Activated T-helper 2 cell treated with anti-CD3 and anti-CD28 coated beads, Interferon-gamma antibody, Interleukin-2, Interleukin-4, amounts not matched to agents 10 μg/mL and 5 μg/mL and 100 μg/mL, durations not matched to agents 14 hours and 24 hours and 36 hours (primary cell): ENCODE results near the gene ACTR3. TPM values are rescaled to one million over a fixed set of nuclear protein-coding genes. Genes with fewer than 3 reads are reported as not detected.

Experiments
- DNase-seq: peaks from one replicate; pipeline ENCODE4 v3.0.0; 2021; ENCODE audit warnings: low spot score
- H3K27ac Mint-ChIP-seq: one replicate; pipeline ENCODE4 v1.8.0; 2021; ENCODE audit warnings: mixed read lengths
- H3K27me3 Mint-ChIP-seq: one replicate; pipeline ENCODE4 v1.8.0; 2021; ENCODE audit warnings: low read depth, mixed read lengths
- H3K36me3 Mint-ChIP-seq: one replicate; pipeline ENCODE4 v1.8.0; 2021; ENCODE audit warnings: low read depth, mixed read lengths
- H3K4me1 Mint-ChIP-seq: one replicate; pipeline ENCODE4 v1.8.0; 2021; ENCODE audit warnings: low read depth, mixed read lengths
- H3K4me3 Mint-ChIP-seq: one replicate; pipeline ENCODE4 v1.8.0; 2021; ENCODE audit warnings: low read depth, mild to moderate bottlenecking, moderate library complexity, mixed read lengths
- H3K9me3 Mint-ChIP-seq: one replicate; pipeline ENCODE4 v1.8.0; 2021; ENCODE audit warnings: mixed read lengths
- intact Hi-C: fragments of 100-400 bp; cut with micrococcal nuclease; formaldehyde crosslinking; loops from one replicate; pipeline ENCODE4 v1.15.1; 2023
- total RNA-seq: library from RNA; stranded (reverse); gene quantifications from 2 replicates; pipeline ENCODE4 v1.2.3, GENCODE V29; 2022

The ACTR3 gene
- total RNA-seq, 1 donor from 2014 or later, result 530 TPM

DNA sequence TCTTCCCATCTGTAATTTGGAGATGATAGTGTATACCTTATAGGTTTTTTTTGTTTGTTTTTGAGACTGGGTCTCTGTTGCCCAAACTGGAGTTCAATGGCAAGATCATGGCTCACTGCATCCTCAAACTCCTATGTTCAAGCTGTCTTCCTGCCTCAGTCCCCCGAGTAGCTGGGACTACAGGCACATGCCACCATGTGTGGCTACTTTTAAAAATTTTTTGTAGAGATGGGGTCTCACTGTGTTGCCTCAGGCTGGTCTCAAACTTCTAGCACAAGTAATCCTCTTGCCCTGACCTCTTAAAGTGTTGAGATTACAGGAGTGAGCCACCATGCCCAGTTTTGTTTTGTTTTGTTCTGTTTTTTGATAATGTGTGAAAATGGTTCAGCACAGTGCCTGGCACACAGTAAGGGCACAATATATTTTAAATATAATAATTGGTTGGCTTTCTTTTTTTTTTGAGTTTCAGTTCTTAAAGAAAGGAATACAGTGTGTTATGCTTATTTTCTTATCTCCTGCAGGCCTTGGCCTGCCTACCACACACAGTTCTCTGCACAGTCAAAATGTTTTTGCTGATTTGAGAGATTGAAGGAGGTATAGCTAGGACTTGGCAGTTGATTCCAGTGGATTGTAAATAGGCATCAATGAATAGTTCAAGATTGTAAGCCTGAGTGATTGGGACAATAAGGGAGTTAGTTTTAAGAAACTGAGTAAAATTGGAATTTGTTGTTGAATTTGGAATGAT is 6.1 kb downstream of the ACTR3 start:
- Mint-ChIP-seq H3K9me3 (no peaks in the 10 kb centered on the region), H3K27ac (peak overlapping the region; percentile 81), H3K27me3 (no peaks in the 10 kb centered on the region), H3K4me1 (peaks cover 83% of the 10 kb centered on the region), H3K4me3 (peak overlapping the region; percentile 98), H3K36me3 (peaks cover 74% of the 10 kb centered on the region)
- intact Hi-C loops, result loop anchor here (2.0 kb wide), 1 partner anchor 15 kb away; no protein-coding TSS in a partner anchor
- DNase-seq, result no peak

DNA sequence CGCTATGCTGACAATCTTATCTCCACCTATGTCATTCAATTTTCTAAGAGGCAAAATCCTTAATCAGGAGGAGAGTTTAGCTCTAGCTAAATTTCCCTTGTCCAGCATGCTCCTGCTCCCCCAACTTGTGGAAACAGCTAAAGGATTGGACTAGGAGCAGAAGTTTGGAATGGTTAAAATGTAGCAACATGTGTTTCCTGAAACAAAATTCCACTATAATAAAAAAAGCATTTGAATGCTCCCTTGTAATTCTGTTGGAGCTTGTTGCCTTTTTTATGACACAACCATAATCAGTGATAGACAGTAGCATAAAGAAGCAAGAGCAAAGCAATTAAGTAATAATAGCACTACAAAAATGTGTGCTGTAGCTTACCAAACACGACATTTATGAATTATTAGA is 6.9 kb downstream of the ACTR3 start:
- Mint-ChIP-seq H3K27ac (no peak overlapping the region), H3K4me3 (no peak overlapping the region)

DNA sequence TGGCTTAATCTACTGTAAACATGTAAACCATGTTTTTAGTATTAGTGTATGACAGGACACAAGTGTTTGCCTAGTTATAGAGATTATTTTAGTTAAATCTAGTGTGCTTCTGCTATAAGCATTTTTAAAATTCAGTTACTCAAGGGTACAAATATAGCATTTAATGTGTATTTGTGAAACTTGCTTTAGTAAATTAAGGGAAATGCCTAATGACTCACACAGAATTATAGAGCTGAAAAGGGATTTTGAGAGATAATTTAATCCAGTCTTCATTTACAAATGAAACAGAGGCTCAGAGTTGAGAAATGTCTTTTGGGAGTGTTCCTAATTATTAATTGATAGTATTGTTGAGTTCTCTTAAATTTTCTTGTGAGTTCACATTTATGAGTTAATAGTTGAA is 8.2 kb downstream of the ACTR3 start:
- Mint-ChIP-seq H3K4me1 (peaks cover 81% of the 10 kb centered on the region), H3K27ac (peak overlapping the region; percentile 9), H3K9me3 (no peaks in the 10 kb centered on the region), H3K36me3 (peaks cover 56% of the 10 kb centered on the region), H3K27me3 (no peaks in the 10 kb centered on the region), H3K4me3 (peak overlapping the region; percentile 45)
- intact Hi-C loops, result no loop called here
- DNase-seq, result no peak

More for the DNA sequence above, 6.9 kb downstream of the ACTR3 start:
- H3K36me3 Mint-ChIP-seq, result peaks cover 69% of the 10 kb centered on the region
- intact Hi-C loops, result no loop called here
- no peaks in the 10 kb centered on the region for H3K27me3 Mint-ChIP-seq
- peaks cover 85% of the 10 kb centered on the region for H3K4me1 Mint-ChIP-seq
- no peaks in the 10 kb centered on the region for H3K9me3 Mint-ChIP-seq
- no peak for DNase-seq

DNA sequence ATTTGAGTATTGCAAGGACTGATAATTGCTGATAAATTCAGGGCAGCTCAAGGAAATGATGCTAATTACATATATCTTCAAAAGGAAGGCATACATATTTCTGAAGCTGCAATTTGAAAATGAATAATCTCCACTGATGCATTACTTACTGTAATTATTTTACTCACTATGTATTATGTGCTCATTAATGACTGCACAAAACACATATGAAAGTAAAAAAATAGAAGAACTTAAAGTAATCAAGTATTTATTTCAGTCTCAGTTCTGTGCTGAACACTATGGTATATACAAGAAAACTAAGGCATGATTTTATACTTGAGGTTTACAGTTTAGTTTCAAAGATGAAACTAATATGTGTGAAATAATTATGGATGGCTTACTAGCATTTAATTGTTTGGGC is 9.3 kb downstream of the ACTR3 start:
- H3K9me3 Mint-ChIP-seq, result no peaks in the 10 kb centered on the region
- intact Hi-C loops, result no loop called here
- peaks cover 52% of the 10 kb centered on the region for H3K36me3 Mint-ChIP-seq
- H3K27ac Mint-ChIP-seq, result peak overlapping the region; percentile 62
- no peaks in the 10 kb centered on the region for H3K27me3 Mint-ChIP-seq
- H3K4me1 Mint-ChIP-seq, result peaks cover 80% of the 10 kb centered on the region
- H3K4me3 Mint-ChIP-seq, result peak overlapping the region; percentile 28
- no peak for DNase-seq

DNA sequence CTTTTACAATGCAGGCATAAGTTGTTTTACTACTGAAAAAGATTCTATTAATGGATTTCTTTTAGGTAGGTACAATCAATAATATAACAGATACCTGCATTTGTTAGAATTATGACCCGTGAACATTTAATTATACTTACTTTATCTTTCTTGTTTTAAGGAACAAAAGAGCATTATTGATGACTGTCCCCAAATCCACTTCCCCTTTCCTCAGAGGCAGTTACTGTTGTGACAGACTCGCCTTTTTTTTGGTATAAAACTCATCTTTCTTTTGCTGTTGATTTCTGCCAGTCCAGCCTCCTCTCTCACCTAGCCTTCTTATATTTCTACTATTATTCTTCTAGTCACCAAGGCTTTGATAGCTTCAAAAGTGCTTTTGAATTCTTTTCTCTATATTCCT is 12.1 kb downstream of the ACTR3 start:
- intact Hi-C loops, result no loop called here
- no peak for DNase-seq
- no peaks in the 10 kb centered on the region for H3K27me3 Mint-ChIP-seq
- H3K4me3 Mint-ChIP-seq, result no peak overlapping the region
- peaks cover 3% of the 10 kb centered on the region for H3K9me3 Mint-ChIP-seq
- peaks cover 78% of the 10 kb centered on the region for H3K4me1 Mint-ChIP-seq
- H3K36me3 Mint-ChIP-seq, result peaks cover 55% of the 10 kb centered on the region
- H3K27ac Mint-ChIP-seq, result peak overlapping the region; percentile 19

DNA sequence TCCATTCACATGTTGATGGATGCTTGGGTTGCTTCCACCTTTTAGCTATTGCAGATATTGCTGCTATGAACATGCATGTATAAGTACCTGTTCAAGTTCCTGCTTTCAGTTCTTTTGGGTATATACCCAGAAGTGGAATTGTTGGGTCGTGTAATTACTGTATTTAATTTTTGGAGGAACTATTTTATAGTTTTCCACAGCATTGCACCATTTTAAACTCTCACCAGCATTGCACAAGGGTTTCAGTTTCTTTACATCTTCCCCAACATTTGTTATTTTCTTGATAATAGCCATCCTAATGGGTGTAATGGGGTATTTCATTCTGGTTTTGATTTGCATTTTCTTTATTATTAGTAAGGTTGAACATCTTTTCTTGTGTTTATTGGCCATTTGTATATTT is 16.0 kb downstream of the ACTR3 start:
- Mint-ChIP-seq H3K36me3 (peaks cover 53% of the 10 kb centered on the region), H3K9me3 (peaks cover 3% of the 10 kb centered on the region)

DNA sequence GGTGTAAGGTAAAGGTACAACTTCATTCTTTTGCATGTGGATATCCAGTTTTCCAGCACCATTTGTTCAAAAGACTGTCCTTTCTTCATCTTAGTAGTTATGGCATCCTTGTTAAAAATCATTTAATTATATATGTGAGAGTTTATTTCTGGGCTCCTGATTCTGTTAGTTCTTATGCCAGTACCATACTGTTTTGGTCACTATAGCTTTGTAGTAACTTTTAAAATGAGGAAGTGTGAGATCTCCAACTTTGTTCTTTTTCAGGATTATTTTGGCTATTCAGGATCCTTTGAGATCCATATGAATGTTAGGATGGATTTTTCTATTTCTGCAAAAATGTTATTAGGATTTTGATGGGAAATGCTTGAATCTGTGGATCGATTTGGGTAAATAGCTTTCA is 16.8 kb downstream of the ACTR3 start:
- Mint-ChIP-seq H3K4me1 (peaks cover 69% of the 10 kb centered on the region), H3K27ac (no peak overlapping the region), H3K27me3 (no peaks in the 10 kb centered on the region), H3K4me3 (no peak overlapping the region), H3K36me3 (peaks cover 55% of the 10 kb centered on the region), H3K9me3 (peaks cover 3% of the 10 kb centered on the region)
- DNase-seq, result no peak
- intact Hi-C loops, result loop anchor here (5.0 kb wide), 1 partner anchor 36 kb away; no protein-coding TSS in a partner anchor

More for the DNA sequence above, 16.0 kb downstream of the ACTR3 start:
- H3K27ac Mint-ChIP-seq, result no peak overlapping the region
- H3K4me1 Mint-ChIP-seq, result peaks cover 72% of the 10 kb centered on the region
- intact Hi-C loops, result loop anchor here (5.0 kb wide), 1 partner anchor 36 kb away; no protein-coding TSS in a partner anchor
- no peak for DNase-seq
- H3K27me3 Mint-ChIP-seq, result no peaks in the 10 kb centered on the region
- H3K4me3 Mint-ChIP-seq, result no peak overlapping the region

DNA sequence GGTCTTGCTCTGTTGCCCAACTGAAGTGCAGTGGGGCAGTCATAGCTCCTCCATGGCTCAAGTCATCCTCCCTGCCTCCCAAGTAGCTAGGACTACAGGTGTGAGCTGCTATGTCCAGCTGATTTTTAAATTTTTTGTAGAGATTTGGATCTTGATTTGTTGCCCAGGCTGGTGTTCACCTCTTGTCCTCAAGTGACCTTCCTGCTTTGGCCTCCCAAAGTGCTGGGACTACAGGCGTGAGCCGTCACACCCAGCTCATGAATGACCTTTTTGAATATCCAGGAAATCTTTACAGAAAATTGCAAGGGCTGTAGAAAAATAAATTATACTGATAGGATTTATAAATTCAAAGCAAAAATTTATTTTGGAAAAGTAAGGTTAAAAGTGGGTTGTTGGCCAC is 17.4 kb downstream of the ACTR3 start:
- Mint-ChIP-seq H3K9me3 (peaks cover 3% of the 10 kb centered on the region), H3K4me1 (peaks cover 64% of the 10 kb centered on the region), H3K4me3 (no peak overlapping the region), H3K27ac (no peak overlapping the region), H3K27me3 (no peaks in the 10 kb centered on the region), H3K36me3 (peaks cover 57% of the 10 kb centered on the region)
- intact Hi-C loops, result loop anchor here (5.0 kb wide), 1 partner anchor 35 kb away; no protein-coding TSS in a partner anchor
- no peak for DNase-seq

DNA sequence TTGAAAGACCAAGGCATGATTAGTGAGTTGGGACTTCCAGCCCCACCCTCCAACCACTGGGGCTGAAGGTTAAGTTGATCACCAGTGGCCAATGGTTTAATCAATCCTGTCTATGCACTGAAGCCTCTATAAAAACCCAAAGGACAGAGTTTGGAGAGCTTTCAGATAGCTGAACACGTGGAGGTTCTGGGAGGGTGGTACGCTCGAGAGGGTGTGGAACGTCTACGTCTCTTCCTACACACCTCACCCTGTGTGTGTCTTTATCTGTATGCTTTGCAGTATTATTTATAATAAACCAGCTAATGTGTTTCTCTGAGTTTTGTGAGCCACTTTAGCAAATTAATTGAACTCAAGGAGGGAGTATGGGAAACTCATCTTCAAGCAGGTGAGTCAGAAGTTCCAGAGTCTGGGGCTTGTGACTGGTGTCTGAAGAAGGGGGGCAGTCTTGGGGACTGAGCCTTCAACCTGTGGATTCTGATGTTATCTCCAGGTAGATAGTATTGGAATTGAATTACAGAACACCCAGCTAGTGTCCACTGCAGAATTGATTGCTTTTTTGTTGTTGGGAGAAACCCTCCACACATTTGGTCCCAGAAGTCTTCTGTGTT is 20.3 kb downstream of the ACTR3 start:
- intact Hi-C loops, result loop anchor here (2.0 kb wide), 1 partner anchor 15 kb away; no protein-coding TSS in a partner anchor
- Mint-ChIP-seq H3K4me3 (no peak overlapping the region), H3K4me1 (peaks cover 61% of the 10 kb centered on the region), H3K9me3 (no peaks in the 10 kb centered on the region), H3K36me3 (peaks cover 64% of the 10 kb centered on the region), H3K27me3 (no peaks in the 10 kb centered on the region), H3K27ac (peak overlapping the region; percentile 86)
- no peak for DNase-seq

DNA sequence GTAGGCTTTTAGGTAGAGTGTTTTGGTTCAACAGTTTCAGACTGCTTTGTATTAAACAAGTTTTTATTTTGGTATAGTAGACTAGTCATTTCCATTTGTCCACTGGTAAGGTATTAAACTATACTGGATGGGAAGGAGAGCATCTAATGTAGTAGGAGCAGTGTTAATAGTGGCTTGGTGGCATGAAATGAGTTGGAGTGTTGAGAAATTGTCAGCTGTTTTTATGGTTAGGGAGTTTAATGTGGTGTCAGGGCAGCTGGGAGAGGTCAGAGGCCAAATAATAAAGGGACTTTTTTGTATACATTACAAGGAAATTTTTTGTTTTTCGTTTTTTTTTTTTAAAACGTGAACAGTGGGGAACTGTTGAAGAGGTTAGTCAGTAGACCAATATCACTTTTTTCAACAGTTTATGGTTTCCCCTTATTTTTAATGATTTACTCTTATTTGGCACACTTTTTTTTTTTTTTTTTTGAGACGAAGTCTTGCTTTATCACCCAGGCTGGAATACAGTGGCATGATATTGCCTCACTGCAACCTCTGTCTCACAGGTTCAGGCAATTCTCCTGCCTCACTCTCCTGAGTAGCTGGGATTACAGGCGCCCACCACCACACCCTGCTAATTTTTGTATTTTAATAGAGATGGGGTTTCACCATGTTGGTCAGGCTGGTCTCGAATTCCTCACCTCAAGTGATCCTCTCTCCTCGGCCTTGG is 21.2 kb downstream of the ACTR3 start:
- Mint-ChIP-seq H3K4me3 (no peak overlapping the region), H3K27ac (peak overlapping the region; percentile 86), H3K4me1 (peaks cover 58% of the 10 kb centered on the region), H3K27me3 (no peaks in the 10 kb centered on the region), H3K9me3 (no peaks in the 10 kb centered on the region), H3K36me3 (peaks cover 64% of the 10 kb centered on the region)
- intact Hi-C loops, result loop anchor here (2.0 kb wide), 1 partner anchor 16 kb away; no protein-coding TSS in a partner anchor
- no peak for DNase-seq

DNA sequence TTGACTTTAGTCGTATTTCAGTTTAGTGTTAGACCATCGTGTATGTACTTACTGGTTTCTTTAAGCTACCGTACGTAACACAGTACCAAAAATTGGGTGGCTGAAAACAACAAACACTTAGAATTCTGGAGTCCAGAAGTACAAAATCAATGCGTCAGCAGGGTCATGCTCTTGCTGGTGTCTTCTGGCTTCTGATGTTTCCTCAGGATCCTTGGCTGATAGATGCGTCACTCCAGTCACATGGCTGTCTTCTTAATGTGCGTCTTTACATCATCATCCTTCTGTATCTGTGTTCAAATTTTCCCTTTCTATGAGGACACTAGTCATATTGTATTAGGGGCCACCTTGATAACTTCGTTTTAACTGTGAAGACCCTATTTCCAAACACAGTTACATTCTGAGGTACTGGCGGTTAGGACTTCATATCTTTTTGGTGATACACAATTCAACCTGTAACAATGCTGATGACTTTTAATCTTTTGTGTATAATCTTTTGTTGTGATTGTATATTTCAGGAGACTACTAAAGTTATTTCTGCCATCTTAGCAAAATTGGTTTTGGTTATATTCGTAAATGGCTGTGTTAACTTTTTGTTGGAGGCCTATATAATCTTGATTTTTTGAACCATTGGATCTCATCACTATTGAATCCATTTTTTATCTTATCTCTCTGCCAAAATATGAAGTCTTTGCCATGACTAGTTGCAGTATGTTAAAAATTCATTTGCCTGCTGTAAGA is 25.4 kb downstream of the ACTR3 start:
- no peak overlapping the region for H3K27ac Mint-ChIP-seq
- peaks cover 71% of the 10 kb centered on the region for H3K36me3 Mint-ChIP-seq
- H3K4me1 Mint-ChIP-seq, result peaks cover 45% of the 10 kb centered on the region
- intact Hi-C loops, result no loop called here
- H3K27me3 Mint-ChIP-seq, result no peaks in the 10 kb centered on the region
- no peaks in the 10 kb centered on the region for H3K9me3 Mint-ChIP-seq
- DNase-seq, result no peak
- H3K4me3 Mint-ChIP-seq, result no peak overlapping the region

DNA sequence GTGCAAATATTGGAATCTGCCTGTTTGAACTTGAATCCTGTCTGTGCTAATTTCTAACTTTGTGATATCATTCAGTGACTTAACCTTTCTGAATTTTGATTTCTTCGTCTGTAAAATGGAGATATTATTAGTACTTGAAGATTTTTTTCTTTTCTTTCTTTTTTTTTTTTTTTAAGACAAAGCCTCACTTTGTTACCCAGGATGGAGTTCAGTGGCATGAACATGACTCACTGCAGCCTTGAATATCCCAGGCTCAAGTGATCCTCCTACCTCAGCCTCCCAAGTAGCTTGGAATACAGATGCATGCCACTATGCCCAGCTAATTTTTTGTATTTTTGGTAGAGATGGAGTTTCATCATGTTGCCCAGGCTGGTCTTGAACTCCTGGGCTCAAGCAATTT is 28.3 kb downstream of the ACTR3 start:
- DNase-seq, result no peak
- intact Hi-C loops, result no loop called here
- no peaks in the 10 kb centered on the region for H3K9me3 Mint-ChIP-seq
- H3K4me3 Mint-ChIP-seq, result no peak overlapping the region
- H3K36me3 Mint-ChIP-seq, result peaks cover 62% of the 10 kb centered on the region
- H3K27ac Mint-ChIP-seq, result no peak overlapping the region
- no peaks in the 10 kb centered on the region for H3K27me3 Mint-ChIP-seq
- H3K4me1 Mint-ChIP-seq, result peaks cover 32% of the 10 kb centered on the region
